DMS 273 treated with DMSO at 0.1 percent for 48 hours (cell line): ENCODE data around the gene MMP27.
"Not testable (repeated sequence)": the region's sequence is repeated elsewhere in the genome, so short reads cannot be mapped to it uniquely, and the experiment has no call there.

Experiments
- DNase-seq: peaks from one replicate; lab custom pipeline; 2025; lab: John Stamatoyannopoulos, UW

MMP27 gene, protein sequence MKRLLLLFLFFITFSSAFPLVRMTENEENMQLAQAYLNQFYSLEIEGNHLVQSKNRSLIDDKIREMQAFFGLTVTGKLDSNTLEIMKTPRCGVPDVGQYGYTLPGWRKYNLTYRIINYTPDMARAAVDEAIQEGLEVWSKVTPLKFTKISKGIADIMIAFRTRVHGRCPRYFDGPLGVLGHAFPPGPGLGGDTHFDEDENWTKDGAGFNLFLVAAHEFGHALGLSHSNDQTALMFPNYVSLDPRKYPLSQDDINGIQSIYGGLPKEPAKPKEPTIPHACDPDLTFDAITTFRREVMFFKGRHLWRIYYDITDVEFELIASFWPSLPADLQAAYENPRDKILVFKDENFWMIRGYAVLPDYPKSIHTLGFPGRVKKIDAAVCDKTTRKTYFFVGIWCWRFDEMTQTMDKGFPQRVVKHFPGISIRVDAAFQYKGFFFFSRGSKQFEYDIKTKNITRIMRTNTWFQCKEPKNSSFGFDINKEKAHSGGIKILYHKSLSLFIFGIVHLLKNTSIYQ

DNA sequence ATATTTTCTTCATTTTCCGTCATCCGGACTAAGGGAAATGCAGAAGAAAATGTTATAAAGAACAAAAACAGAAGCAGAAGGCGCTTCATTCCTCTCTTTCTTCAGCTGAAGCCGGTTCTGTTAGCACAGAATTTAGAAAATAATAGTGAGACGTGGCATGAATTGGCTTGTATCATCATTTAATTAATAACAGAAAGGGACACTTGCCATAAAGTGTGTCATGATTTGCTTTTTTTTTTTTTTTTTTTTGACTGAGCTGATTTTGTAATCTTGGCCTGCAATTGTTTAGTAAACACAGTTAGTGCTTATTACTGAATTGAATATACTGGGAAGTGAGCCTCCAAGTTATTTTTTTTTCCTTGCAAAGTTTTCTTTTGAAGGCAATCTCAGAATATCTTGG is at the start of gene MMP27:
Gene MMP27, minus strand, starts transcription at position 144 of the 400 bp plus-strand sequence. Its CDS starts 55 bp downstream, at position 89.
- no peak for DNase-seq

DNA sequence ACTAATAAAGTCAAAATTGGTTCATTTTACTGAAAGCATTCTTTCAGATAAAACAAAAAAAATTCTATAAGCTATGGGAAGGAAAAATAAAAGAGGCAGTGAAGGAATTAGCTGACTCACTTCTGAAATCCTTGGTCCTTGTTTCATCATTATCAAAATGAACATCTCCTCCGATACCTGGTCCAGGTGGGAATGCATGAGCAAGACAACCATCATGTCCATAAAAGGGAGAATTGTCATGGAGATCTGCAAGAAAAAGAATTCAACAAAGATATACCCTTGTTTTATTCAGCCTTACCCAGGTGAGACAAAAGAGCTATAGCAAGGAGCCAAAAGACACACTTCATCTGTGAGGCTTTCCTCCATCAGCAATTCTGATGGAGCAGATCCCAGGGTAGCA is 47.7 kb upstream of the MMP27 start:
- DNase-seq, result no peak

DNA sequence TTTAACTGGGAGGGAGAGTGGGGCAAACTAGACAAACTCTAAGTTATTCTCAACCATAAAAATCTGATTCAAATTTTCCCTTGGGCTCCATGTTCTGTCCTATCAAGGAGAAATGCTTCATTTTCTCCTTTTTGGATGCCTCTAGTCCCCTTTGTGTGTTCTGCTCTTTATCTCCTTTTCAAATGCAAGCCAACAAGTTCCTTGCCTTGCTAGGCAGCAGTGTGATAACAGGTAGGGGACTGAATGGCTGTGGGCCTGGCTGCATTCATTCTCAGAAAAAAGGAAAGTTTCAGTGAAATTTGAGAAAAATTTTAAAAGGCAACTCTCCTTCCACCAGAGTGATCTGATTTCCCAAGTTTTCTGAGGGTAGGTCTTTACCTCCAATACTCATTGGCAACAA is 46.1 kb upstream of the MMP27 start:
- no peak for DNase-seq

DNA sequence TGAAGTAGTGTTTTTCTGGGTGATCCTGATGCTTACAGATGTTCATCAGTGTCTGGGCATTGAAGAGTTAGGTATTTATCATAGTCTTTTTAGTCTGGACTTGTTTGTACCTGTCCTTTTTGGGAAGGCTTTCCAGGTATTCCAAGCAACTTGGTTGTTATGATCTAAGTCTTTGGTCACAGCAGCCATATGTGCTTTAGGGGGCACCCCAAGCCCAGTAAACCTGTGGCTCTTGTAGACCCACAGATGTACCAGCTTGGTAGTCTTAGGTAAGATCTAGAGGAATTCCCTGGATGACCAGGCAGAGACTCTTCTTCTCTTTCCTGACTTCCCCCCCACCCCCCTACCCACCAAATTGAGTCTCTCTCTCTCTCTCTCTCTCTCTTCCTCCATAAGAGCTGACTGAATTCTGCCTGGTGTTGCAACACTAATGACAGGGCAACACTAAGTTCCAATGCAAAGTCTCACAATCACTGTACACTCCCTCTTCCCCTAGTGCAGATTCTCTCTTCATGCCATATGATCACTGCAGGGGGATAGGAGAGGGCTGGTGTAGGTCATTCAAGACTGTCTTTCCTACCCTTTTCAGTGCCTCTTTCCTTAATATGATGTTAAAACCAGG is 43.6 kb upstream of the MMP27 start:
- no peak for DNase-seq

DNA sequence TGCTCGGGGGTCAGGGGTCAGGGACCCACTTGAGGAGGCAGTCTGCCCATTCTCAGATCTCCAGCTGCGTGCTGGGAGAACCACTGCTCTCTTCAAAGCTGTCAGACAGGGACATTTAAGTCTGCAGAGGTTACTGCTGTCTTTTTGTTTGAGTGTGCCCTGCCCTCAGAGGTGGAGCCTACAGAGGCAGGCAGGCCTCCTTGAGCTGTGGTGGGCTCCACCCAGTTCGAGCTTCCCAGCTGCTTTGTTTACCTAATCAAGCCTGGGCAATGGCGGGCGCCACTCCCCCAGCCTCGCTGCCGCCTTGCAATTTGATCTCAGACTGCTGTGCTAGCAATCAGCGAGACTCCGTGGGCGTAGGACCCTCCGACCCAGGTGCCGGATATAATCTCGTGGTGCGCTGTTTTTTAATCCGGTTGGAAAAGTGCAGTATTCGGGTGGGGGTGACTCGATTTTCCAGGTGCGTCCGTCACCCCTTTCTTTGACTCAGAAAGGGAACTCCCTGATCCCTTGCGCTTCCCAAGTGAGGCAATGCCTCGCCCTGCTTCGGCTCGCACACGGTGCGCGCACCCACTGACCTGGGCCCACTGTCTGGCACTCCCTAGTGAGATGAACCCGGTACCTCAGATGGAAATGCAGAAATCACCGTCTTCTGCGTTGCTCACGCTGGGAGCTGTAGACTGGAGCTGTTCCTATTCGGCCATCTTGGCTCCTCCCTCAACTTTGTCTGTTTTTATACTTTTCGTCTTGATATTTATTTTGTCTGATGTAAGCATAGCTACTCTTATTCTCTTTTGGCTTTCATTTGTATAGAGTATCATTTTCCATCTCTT is 41.4 kb upstream of the MMP27 start:
- not testable (repeated sequence) for DNase-seq

DNA sequence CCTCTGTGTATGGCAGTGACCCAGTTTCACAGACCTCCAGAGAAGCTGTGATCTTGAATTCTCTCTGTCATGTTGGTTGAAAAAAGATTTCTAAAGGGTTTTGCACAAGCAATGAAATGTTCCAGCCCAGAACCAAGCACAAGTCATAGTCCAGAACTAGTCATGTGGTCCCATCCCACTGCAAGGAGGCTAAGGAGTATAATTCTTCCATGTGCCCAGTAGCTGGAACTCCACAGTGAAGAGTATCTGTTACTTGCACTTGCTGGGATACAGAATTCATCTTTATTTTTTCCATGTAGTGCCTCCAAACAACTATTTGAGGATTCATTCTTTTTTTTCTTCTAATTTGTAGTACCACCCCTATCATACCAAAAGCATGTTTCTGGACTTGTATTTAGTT is 29.1 kb upstream of the MMP27 start:
- no peak for DNase-seq

DNA sequence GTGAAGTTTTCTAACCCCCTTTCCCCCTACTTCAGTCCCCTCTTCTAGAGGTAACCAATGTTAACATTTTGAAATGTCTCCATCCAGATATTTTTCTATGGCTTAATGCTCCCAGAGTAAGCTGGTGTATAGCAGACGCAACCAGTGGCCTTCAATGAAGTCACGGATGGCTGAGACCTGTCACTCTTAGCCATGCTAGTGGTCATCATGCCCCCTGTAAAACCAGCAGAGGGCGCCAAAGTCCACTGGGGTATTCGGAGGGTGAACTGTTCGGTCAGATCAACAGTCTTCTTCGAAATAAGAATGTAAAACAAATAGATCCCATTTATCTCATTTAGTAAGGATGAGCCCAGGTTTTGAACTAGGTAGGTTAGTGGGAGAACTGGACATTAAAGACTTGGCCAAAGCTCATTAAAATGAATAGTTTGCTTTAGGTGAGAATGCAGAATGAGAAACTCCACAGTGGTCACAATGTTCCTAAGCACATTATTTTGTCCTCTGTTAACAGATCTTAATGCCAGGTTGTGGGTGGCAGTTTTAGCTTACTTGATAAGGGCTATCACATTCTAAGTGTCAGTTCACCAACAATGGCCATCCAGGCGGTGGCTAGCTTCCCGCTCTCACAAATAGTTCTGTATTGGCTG is 27.8 kb upstream of the MMP27 start:
- DNase-seq, result no peak

DNA sequence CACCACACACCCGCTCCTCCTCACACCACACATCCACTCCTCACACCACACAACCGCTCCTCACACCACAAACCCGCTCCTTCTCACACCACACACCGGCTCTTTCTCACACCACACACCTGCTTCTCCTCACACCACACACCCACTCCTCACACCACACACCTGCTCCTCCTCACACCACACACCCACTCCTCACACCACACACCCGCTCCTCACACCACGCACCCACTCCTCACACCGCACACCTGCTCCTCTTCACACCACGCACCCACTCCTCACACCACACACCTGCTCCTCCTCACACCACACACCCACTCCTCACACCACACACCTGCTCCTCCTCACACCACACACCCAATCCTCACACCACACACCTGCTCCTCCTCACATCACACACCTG is 25.4 kb upstream of the MMP27 start:
- not testable (repeated sequence) for DNase-seq

DNA sequence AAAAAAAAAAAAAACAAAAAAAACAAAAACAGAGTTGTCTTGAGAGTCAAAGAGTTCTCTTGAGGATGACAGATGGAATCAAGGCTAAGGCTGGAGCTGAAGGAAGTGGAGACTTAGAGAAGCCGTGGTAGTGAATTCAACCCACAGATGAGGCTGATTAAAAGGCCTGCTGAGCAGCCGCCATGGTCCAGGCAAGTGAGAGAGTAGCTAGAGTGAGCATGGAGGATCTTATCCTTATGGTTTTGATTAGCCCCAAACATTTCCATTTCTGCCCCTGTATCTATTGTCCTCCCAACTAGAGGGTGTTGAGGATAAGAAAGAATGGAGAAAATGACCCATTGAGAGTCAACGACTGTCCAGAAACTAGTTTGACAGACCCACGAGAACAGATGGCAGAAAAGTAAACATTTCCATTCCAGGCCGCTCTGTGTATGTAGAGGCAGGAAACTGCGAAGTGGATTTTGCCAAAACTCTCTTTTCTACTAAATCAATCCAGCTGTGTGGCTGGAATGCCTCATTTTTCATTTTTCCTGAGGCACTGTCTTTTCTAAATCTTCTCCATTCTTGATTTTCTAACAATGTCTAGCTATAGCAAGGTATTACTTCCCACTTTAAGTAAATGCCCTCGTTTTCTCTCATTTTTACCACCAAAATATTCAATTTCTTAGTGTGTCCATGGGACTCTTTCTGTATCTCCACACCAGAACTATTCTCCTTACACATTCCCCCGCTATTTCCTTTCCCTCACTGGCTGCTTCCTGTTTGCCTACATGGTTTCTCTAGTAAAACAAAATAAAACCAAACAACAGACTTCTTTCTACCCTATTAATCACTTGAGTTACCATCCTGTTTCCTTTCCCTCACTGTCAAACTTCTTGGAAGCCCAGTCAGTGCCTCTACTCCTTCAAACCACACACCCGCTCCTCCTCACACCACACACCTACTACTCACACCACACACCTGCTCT is 24.6 kb upstream of the MMP27 start:
- no peak for DNase-seq

DNA sequence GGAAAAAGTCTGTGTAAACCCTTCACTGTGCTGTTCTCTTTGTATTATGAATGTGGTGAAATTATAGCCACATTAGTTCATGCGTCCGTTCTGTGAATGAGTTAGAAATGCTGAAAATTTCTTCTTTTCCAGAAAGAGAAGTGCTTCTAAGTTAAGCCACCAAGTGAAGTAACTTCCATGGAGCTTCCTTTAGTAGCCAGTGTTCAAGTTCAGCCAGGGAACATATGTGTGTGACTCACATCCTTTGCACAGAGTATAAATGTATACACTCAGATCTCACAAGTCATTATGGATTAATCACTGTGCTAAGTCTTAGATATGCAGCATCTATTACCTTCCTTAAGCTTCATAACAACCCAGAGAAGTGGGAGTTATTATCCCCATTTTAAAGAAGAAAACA is 22.3 kb upstream of the MMP27 start:
- no peak for DNase-seq

DNA sequence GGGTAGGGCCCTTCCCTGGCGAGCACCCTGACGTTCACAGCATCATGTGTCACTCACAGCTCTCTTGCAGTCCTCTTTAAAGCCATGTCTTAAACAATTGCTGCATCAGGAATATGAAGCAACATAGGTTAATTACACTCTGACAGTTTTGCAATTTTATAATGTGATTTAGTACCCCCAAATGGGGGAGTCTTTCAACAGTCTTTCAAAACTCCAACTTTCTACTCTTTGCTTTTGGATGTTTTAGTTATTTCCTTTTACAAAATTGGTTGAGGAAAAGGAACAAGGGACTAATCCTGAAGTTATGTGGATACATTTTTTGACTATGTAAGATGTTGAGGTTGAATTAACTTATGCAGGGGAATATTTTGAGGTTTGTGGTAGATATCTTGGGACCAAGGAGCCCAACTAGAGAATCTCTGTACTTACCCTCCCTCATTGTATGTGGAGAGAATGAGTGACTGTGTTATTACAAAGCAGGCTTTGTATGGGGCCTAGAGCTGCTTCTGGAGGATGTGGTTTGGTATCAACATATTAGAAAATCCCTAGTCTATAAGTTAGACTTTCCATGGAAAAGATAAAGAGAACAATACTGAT is 19.4 kb upstream of the MMP27 start, which contains the start of gene MMP8:
Gene MMP8, minus strand, starts transcription at position 51 of the 597 bp plus-strand sequence. CDS start 99 bp downstream, outside the sequence.
- DNase-seq, result no peak

DNA sequence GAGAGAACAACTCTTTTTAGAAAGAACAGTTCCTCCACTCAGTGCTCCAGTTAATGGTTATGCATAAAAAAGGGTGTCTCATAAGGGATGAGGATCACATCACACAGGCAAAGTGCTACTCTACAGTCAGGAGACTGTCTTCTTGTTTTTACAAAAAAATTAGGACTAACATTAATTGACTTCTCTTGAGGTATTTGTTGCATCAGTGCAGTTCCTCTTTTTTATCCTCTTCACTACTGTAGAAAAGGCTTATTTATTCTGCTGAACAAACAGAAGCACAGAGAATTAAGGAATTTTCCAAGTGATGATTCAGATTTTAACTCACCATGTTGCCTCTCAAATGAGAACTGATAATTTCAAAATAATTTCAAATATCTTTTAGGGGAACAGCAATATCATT is 17.3 kb upstream of the MMP27 start:
- DNase-seq, result no peak

DNA sequence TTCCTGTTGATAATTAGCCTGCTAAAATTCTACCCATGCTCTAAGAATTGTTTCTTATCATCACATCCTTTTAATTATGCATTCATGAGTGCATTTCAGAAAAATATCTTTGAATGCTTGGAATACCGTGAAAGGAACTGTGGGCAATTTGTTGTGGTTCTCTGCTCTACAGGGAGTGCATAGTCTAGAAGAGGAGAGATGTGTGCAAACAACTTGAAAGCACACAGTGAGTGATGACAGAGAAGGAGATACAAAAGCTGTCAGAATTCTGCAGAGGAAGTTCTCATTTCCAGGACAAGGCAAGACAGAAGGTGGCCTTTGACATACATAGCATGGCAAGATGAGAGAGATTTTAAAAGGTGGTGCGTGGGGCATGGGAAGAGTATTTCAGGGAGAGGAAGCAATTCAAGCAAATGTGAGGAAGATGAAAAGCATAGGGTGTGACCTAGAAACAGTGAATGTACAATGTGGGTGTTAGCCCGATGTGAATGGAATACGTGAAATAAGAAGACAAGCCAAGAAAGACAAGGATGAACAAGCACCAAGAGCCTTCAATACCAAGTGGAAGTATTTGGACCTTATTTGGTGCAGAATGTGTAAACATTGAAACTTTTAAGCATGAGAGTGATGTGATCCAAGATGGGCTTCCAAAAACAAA is 14.2 kb upstream of the MMP27 start:
- DNase-seq, result no peak

DNA sequence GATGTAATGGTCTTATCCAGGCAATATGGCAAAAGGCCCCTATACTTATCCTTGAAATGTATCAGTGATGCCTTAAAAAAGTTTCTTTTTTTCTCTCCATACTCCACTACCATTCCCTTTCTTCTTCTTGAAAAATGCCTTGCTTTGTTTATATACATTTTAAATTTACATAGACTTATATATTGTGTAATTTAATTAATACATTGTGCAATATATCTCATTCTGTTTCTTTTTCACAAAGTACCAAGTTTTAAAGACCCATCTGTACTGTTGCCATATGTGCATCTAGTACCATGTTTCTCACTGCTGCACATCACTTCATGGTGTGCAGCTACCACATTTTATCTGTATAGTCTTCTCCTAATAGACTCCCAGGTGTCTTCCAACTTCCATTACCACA is 11.7 kb upstream of the MMP27 start:
- no peak for DNase-seq

DNA sequence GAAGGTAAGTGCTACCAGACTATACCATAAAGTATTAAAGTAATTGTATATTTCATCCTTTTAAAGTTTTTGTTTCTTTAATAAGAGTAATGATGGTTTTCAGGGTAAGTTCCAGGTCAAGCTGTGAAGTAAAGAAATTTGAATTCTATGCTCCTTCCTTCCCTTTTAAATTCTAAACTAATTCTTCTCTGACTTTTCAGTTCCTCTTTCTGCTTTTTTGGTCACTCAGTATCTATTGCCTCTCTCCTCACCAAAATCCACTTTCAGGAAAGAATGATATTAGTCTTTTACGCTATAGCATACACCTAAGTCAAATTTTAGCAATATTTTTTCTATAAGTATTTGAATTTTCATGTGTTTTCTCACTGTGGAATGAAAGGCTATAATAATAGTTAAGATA is 11.0 kb upstream of the MMP27 start:
- no peak for DNase-seq

DNA sequence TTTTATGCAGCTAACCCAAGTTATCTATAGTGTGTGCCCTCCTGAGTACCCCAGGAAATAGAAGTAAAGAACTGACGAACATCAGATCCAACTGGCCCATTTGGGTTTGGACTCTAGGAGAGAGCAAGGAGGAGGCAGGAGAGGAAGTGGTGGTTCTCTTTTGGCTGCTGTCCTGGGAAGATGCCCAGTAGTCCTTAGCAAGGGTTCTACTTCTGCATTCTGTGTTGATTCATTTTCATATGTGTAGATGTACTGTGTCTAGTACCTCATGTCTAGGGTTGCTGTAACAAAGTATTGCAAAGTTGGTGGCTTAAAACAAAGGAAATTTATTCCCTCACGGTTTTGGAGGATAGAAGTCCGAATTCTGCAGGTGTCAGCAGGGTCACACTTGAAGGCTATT is 6.6 kb upstream of the MMP27 start:
- DNase-seq, result no peak

DNA sequence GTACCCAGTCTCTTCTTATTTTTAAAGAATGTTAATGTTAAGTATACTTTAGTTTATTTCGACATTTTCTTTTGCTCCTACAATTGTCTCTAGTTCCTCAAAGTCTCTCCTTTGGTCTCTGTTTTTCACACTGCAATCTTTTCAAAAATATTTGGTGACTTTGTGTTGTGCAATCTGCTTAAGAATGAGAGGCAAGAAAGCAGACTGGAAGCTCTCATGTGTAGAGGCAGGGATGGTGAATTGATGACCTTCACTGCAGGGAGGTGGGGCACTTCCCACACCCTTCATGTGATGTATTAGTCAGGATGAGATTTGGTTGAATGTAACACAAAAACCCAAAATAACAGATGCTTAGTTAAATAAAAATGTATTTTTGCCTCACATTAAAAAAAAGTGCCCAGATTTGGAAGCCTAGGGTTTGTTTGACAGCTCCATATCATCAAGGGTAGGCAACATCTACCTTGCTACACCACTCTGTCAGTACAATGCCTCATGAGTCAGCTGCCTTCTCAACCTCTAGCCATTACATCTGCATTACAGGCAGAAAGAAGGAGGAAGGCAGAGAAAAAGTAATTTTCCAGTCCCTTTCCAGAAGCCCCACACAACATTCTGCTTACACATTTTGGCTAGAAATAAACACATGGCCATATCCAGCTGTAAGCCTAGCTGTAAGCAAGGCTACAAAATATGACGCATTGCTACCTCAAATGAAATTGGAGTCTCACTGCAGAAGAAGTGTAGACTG is 3.8 kb upstream of the MMP27 start:
- no peak for DNase-seq

DNA sequence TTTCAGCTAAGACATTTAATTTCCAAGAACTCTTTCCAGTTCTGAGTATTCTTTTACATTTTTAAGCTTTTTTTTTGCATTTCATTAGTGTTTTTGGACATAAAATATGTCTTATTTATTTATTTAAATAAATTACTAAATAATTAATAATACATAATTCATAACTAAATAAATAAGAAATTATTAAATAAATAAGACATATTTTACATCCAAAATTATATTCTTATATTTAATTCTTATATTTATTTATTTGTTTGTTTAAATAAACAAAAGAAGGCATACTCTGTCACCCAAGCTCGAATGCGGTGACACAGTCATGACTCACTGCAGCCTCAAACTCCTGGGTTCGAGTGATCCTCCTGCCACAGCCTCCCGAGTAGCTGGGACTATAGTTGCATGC is 3.1 kb upstream of the MMP27 start:
- DNase-seq, result no peak

DNA sequence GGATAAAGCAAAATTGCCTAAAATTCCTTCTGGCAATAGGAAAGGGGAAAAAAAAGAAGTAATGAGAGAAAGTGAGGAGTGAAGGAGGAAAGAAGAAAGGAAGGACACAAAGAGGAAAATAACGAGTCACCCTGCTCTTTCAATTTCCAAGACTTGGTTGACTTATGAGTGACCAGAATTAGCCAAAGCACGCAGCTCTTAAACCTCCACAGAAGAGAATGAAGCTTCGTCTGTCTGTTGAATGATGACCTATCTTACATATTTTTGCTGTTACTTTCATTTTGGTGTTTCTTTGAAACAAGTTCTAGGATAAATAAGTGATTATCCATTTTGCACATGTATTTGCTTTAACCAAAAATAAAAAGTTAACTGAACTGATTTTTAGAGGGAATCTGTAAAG is 728 bp downstream of the MMP27 start:
- DNase-seq, result no peak
